ENCODE results near the gene STXBP6.

STXBP6 gene

DNA sequence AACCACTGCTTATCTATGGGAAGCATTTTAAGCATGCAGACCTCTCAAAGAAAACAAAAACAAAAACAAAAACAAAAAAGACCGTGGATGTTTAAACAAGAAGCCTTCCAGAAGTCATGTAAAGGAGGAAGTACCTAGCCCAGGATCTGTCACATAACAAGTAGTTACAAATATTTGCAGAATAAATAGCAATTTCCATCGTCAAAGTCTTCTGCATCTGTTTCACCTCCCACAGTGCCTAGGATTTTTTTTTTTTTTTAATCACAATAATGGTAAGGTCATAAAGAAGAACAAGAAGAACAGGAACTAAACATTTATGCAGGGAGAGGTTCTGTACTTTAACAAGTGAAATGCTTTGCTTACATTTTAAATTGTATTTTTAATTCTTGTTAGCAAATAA is 2.4 kb upstream of the STXBP6 start:
- DNase-seq (ENCODE audit: low spot score) = no peak

DNA sequence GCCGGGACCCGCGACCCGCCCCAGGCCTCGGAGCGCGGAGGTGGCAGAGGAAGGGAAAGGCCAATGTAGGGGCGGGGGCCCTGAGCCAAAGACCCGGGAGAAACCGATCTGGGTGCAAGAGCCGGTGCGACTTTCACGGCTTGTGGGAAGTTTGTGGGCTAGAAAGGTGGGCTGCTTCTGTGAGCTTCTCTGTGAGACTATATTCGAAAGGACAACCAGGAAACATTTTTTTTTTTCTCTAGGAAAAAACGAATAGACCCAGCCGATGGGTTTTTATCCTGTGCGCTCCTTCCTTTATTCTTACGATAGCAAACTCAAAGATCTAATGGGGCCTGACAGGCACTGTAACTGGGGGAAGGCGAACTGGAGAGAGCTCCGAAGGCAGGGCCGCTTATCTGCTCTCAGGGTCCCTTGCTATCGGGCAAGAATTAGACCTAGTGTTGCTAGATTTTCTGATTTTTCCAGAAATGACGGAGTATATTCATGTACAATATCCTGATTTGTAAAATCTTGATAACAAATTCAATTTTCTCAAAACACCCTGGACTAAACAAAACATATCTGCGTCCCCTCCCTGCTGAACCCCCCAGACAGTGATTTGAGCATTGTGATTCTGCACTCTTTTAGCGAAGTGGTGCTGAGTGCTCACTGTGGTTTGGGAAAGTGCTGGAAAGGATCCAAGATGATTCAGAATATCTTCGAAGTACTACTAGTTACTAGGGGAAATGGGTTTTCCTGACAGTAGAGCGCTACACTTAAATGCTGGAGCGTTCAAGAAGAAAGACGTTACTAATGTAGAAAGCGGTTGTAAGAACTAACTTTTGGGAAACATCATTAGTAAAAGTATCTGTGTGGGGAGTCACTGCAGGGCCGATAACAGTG is 563 bp upstream of the STXBP6 start:
- no peak for DNase-seq (ENCODE audit: low spot score)

DNA sequence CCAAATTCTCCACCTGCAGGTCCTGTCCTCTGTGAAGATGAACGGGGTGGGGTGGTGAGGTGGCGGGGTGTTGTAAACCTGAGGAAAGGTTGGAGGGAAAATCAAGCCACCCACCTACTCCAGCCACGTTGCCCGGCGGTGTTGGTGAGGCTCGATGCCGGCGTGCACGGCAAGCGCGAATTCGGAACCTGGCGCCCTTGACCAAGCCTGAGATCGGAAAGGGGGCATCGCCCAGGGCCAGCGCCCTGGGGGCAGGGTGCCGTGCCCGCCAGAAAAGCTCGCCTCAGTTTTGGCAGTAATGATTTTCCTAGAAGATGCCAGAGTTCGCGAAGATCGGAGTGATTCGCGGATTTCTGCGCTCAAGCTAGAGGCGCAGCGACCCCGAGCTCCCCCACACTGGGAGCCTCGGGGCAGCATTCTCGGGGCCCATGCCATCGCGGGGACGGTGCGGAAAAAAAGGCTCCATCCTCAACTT is 817 bp downstream of the STXBP6 start:
- no peak for DNase-seq (ENCODE audit: low spot score)

DNA sequence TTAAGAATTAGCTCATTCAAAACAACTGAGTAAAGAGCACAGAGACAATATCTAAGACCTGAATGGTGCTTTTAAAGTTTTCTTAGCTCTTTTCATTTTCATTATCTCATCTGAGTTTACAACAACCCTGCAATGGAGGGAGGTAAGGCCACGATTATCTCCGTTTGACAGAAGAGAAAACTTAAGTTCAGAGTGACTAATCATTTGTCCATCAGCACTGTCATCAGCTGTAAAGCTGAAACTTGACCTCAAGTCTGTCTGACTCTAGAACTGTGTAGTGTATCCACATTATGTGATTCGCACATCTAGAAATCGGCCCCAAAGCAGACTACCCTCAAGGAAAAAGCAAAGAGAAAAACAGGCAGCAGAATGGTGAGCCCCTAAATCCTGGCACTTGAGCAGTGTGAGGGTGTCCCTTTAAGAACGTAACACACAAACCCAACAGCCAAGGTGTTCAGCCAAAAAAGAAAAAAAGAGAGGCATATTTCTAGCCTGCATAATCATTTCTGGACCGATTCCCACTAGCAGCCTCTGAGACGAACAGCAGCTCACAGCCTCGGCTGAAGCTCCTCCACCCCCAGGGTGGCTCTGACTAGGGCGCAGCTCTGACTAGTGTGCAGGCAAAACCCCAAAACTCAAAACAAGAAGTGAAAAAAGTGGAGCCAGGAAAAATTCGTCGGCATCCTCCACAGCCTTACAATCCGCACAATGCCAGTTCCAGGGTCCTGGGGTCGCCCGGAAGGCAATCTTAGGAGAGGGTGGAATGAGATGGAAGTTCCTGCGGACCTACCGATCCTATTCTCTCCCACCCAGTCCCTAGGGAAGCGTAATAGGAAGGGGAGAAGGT is 1.6 kb downstream of the STXBP6 start:
- no peak for DNase-seq (ENCODE audit: low spot score)

DNA sequence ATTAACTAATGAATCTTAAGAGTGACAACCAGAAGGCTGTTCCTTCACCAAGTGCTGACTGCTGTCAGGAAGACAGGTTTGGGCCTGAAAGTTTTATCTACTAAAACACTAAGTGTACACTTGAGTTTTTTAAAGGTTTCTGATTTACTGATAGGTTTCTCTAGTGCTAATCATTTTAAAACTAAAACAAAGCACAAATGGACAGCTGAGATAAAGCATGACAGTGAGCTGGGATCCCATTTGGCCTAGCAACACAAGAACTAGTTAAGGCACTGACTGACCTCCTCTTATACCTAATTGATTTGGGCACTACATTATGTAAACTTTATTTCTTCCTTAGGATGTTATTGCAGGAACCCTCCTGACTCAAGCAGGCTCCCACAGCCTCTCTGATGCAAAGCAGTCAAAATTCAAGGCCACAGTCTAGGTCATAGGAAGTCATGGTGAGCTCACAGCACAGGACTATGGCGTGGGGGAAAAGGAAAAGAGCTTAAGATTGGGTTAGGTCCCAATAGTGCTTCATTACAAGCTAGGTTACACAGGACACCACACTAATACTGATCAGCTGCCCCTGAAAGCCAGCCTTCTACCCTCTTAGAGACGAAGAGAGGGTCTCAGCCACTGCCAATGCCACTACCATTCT is 3.5 kb downstream of the STXBP6 start:
- DNase-seq (ENCODE audit: low spot score) = no peak

DNA sequence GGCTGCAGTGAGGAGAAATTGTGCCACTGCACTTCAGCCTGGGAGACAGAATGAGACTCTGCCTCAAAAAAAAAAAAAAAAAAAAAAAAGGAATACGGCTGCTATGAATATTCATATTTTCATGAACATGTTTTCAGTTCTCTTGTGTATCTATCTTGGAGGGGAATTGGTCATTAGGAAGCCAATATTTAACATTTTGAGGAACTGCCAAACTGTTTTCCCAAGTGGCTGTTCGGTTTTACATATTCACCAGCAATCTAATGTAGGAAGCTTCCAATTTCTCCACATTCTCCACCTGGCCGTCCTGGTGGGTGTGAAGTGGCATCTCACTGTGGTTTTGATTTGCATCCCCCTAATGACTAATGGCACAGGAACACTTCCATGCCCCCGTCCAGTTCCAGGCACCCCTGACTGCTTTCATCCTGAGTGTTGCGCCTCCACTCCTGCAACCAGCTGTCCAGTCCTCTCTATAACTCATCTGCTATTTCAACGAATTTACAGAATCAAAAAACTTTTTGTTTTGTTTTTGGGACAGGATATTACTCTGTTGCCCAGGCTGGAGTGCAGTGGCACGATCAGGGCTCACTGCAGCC is 5.7 kb downstream of the STXBP6 start:
- no peak for DNase-seq (ENCODE audit: low spot score)

DNA sequence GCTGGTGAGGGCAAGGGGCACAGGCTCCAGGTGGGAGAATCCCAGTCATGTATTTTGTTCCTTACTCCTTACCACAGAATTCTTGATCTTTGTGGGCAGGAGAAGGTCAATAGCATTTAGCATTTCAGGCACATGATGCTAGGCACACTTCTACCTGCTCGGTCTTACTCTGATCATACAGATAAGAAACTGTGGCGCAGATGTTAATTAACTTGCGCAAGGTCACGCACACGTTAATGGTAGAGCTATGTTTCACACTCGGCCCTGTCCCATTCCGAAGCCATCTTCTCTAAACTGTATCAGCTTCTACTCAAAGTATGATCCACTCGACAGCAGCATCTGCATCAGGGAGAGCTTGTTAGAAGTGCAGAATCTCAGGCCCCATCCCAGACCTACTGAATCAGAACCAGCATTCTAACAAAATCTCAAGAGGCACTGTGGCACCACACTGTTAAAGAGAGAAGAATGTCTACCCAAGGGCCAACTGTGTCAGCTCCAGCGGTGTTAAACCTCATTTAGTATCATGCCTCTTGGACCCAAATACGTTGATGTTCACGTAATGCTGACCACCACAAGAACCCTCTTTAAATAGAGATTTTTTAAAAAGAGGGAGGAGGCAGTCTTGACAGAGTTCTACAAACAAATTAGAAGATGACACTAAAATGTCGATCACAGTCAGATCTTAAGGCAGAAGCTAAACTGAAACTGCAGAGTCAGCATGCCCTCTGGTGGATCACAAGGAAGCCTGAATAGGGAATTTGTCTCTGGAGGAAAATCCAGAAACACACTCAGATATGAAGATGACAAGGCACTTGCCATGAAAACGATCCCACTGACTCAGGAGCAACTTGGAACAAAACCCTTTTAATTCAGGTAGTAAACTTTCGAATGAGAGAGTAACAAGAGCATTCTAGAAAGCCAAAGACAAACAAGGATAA is 7.3 kb downstream of the STXBP6 start:
- no peak for DNase-seq (ENCODE audit: low spot score)

DNA sequence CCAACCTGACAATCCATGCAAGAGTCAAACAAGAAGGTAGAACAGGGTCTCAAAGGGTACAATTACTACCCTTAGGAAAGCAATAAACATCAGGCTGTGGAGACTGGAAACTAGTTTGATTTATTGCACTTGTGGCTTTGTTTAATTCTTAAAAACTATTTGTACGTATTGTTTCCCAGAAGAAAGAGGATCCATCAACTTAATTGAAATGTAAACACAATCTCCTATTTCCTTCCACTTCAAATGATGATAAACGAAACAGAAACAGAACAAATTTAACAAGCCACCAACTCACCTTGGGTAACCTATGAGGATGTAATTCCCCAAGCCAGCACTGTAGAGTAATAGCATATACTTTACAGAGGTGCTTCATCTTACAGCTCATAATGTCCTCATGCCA is 8.0 kb downstream of the STXBP6 start:
- no peak for DNase-seq (ENCODE audit: low spot score)

DNA sequence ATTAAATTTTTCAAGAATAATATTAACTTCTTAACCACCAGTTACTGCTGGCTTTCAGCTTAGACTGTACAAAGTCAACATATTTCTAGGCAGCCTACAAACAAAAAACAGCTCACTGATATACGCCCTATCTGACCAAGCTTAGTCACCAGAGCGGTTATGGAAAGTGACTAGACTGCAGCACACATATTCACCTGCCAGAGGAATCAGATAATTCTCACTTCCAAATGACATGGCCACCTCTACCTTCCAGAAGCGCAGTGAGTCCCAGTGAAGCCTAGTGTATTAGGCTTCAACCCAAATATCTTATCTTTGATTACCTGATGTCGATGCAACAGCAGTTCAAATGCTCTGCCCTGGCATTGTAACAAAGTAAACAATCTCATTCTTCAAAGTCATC is 8.5 kb downstream of the STXBP6 start:
- no peak for DNase-seq (ENCODE audit: low spot score)

DNA sequence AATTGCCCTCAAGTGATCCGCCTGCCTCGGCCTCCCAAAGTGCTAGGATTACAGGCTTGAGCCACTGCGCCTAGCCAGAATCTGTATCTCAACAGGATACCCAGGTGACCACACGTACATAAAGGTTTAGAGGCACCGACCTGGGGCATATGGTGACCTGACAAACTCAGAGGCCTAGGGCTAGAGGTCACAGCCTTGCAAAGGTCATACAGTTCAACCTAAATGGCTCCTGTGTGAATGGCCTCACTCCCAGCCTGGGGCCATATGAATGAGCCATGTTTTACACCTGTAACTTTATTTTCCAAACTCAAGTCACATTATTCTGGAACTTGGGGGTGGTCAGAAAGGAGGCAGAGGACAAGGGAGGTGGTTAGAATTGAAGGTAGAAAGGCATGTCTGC is 10.0 kb downstream of the STXBP6 start:
- DNase-seq (ENCODE audit: low spot score) = no peak

DNA sequence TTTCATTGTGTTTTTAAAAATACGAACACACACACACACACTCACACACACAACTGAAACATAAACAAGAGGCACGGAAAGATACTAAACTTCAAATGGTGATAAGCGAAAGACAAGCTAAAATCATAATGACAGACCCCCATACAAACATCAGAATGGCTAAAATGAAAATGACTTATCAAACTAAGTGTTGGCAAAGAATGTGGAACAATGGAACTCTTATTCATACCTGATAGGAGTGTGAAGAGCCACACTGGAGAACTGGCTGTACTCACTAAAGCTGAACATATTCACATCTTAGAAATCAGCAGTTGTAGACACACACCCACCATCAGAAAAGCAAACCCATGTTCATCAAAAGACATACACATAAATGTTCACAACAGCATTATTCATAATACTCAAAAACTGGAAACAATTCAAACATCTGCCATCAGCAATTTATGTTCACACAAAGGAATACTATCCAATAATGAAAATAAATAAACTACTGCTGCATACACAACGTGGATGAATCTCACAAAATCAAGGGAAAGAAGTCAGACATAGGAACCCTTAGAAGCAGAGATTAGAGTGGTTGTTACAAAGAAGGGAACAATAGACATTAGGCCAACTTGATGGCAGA is 11.8 kb downstream of the STXBP6 start:
- no peak for DNase-seq (ENCODE audit: low spot score)

DNA sequence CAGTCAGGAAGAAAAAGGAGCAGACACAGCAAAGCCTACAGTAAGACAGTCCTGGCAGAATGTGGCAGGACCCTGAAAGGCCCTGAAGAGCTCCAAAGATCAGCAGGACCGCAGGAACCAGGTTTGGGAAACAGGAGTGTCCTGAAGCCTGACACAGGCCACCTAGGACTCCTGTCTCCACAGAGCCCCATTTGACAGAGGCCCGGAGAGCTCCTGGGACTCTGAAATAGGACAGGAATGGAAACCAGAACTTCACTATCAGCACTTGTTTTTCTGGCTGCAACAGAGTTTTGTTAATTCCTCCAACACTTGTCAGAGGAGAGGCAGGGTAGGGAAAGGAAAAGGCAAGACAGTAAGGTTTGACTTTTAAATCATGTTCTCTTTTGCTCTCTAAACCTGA is 12.9 kb downstream of the STXBP6 start:
- DNase-seq (ENCODE audit: low spot score) = no peak

DNA sequence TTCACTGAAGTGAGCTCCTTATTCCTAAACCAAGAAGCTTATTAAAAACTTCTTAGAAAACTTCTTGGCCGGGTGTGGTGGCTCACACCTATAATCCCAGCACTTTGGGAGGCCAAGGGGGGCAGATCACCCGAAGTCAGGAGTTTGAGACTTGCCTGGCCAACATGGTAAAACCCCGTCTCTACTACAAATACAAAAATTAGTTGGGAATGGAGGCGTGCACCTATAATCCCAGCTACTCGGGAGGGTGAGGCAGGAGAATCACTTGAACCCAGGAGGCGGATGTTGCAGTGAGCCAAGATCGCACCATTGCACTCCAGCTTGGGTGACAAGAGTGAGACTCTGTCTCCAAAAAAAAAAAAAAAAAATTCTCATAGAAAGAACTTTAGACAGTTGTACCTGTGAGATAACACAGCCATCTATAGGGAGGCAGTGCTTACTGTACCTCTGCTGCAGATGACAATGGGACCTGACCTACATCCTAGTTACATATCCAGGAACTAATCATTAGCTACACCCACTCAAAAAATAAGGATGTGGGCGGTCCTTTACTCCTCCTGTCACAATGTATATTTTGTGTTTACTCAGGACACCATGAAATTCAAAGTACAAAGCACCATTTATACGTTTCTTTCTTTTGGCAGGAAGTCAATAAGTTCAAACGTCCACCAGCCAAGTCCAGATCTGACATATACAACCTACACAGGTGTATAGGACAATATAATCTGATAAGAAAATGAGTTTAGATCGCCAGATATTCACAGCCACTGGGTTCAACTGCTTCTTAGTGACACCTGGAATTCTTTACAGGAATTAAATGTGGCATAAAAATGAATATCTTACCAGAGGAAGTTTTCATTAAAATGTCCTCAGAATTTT is 14.9 kb downstream of the STXBP6 start:
- DNase-seq (ENCODE audit: low spot score) = no peak

DNA sequence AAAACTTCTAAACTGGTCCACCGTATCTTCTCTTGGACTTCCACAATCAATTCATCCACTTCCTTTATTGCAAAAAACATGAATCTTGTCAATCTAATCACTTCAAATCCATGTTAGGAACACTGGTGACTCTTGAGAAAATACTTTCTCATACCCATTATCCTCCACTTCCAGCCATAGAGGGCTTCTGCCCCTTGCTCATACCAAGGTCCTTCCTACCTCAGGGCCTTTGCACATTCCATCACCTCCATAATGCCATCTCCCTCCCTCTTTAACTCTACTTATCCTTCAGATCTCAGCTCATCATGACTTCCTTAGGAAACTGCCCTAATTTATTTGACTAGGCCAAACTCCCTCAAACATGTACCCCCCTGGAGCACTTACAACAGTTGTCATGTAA is 16.6 kb downstream of the STXBP6 start:
- DNase-seq (ENCODE audit: low spot score) = no peak

DNA sequence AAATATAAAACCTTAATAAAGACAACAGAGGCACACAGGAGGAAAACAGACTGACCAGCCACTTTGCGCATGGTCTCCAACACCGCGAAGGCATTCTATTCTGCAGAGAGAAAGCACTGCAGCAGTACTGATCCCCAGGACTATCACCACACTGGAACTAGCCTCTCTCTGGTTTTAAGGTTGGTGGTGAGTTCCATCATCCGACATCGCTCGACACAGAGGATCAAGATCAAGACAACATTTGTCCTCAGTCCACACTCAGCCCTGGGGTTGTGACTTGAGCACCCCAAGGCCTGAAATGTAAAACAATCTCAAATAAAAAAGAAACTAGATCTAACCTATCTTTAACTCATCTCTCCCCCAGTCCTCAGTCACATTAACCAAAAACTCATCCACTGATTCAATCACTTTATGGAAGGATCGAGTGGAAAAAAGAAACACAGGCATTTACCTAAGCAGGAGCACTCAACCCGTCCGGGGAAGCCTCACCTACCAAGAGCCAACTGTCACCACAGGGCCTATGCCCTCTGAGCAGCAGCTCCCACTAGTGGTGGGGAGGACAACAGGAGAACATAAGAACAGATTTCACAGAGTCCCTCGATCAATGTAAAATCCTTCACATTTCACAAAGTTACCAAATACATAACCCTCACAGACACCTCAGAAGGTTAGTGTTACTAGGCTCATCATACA is 17.7 kb downstream of the STXBP6 start:
- DNase-seq (ENCODE audit: low spot score) = no peak

DNA sequence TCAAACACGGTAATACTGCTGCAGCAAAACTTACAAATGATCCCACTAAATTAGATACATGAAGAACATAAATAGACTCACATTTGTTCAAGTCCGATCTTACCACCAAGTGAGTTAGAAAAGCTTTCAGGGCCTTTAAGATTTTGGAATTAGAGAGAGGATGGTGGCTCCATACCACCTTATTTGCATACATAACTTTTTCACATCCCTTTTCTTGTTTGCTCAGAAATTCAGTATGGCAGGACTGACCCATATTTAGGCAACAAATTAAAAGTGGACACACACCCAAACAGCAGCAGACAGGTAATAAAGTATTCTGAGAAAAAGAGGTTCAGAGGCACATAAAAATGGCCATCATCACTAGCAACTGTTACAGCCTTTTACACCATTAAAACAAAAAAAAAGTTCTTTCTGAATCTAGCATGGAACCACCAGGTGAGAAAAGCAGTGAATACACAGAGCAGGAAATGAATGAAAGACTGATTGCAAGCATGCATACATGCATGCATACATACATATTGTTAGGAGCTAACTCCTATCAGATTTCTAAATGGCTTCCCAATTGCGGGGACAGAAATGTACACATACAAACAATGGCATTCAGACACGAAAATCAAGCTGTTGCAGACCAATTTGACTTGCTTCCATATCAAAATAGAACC is 23.3 kb downstream of the STXBP6 start:
- no peak for DNase-seq (ENCODE audit: low spot score)

DNA sequence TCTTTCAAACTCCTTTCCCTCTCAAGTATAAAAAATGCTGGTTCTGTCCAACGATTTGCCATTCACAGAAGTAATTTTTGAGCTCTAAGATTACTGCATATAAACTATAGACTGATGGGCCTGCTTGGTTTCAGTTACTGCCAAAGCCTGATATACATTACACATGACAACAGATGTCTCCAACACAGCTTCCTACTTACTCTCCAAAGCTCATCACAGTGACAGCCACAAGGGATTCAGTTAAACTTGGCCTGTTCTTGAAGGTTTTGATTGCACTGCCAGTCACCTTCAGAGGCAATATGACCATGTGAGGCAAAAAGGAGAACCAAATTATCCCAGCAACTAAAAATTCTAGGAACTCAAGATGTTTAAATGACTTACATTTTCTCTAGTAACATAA is 30.1 kb downstream of the STXBP6 start:
- no peak for DNase-seq (ENCODE audit: low spot score)

DNA sequence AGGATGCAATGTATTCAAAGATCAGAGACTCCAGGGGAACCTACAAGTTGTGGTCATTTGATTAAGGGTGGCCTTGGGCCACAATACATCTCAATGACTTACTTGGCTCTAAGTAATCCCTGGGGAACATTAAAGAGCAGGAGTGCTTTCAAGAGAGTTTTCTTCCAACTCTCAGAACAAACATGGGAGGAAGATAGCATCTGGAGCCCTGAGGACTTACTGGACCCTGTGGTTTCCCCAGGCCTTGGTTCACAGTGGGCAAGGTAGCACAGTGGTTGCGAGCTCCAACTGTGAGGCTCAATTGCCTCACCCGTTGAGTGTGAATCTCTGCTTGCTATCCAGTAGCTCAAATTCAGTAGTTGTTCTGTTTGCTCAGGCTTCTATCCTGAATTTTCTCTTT is 32.4 kb downstream of the STXBP6 start:
- DNase-seq (ENCODE audit: low spot score) = no peak

DNA sequence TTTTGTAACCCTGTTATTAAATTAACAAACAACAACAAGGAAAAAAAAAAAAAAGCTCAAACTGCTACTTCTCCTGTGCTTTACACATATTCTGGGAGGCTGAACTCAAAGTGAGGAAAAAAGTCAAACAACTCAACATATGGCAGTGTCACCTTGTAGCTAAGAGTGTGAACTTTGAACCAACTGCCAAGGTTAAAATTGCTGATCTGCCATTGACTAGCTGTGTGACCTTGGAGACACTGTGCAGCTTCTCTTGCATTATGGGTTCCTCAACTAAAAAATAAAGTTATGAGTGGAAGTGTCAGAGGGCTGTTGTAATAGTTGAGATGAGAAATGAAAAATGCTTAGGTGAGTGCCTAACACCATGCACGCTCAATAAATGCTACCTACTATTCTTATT is 34.2 kb downstream of the STXBP6 start:
- no peak for DNase-seq (ENCODE audit: low spot score)

All from ecto neural progenitor cell (in vitro differentiated cells).